Measurements from ENCODE around the gene TRPM7.
"Not testable (repeated sequence)": the region's sequence is repeated elsewhere in the genome, so short reads cannot be mapped to it uniquely, and the experiment has no call there.

The TRPM7 gene, protein sequence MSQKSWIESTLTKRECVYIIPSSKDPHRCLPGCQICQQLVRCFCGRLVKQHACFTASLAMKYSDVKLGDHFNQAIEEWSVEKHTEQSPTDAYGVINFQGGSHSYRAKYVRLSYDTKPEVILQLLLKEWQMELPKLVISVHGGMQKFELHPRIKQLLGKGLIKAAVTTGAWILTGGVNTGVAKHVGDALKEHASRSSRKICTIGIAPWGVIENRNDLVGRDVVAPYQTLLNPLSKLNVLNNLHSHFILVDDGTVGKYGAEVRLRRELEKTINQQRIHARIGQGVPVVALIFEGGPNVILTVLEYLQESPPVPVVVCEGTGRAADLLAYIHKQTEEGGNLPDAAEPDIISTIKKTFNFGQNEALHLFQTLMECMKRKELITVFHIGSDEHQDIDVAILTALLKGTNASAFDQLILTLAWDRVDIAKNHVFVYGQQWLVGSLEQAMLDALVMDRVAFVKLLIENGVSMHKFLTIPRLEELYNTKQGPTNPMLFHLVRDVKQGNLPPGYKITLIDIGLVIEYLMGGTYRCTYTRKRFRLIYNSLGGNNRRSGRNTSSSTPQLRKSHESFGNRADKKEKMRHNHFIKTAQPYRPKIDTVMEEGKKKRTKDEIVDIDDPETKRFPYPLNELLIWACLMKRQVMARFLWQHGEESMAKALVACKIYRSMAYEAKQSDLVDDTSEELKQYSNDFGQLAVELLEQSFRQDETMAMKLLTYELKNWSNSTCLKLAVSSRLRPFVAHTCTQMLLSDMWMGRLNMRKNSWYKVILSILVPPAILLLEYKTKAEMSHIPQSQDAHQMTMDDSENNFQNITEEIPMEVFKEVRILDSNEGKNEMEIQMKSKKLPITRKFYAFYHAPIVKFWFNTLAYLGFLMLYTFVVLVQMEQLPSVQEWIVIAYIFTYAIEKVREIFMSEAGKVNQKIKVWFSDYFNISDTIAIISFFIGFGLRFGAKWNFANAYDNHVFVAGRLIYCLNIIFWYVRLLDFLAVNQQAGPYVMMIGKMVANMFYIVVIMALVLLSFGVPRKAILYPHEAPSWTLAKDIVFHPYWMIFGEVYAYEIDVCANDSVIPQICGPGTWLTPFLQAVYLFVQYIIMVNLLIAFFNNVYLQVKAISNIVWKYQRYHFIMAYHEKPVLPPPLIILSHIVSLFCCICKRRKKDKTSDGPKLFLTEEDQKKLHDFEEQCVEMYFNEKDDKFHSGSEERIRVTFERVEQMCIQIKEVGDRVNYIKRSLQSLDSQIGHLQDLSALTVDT (N-terminal part only)

DNA sequence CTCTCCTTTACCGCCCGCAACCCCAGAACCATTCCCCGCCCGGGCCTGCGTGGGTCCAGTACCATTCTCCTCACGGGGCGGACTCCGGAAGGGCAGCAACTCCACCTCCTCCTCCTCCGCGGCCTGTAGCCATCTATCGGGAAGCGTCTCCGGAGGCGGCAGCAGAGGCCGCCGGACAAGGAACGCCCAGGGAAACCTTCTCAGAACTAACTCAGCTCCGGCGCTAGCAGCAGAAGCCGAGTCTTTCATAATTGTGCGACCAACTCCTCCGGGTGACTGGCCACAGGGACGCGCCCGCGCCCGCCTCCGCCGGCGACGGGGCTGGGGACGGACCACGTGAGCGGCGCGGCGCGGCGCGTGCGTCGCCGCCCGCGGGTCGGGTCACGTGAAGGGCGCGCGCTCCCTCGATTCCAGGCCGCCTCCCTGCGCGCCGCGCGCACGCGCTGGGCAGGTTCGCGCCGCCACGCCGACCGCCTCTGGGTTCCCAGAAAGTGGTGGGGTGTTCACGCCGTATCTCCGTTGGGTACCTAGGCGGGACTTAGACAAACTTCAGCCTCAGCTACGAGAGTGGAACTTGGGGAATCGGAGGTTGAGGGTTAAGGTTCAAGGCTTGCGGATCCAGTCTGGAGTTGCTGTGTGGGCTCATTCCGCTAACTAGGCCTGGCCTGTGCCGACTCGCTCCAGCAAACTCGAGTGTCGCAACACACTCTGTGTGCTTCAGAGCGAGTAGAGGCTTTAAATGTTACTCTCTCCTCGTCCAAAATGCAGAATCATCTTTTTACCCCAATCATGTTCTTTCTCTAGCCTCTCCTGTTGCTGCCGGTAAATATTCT is at the start of gene TRPM7:
Gene TRPM7, minus strand, starts transcription at position 329 of the 833 bp plus-strand sequence. Its CDS starts 264 bp downstream, at position 65.
- DNase-seq = peak; percentile 71

DNA sequence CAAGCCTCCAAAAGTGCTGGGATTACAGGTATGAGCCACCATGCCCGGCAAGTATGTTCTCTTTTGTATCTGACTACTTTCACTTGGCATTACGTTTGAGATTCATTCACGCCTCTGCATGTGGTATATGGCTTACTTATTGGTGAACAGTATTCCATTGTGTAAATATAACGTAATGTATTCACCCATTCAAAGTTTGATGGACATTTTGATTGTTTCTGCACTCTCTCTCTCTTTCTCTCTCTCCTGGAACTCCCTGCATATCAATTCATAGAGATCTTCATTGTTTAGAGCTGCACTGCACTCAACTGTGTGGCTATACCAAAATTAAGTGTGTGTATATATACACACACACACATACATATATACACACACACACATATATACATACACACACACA is 48.6 kb upstream of the TRPM7 start:
- DNase-seq = no peak

DNA sequence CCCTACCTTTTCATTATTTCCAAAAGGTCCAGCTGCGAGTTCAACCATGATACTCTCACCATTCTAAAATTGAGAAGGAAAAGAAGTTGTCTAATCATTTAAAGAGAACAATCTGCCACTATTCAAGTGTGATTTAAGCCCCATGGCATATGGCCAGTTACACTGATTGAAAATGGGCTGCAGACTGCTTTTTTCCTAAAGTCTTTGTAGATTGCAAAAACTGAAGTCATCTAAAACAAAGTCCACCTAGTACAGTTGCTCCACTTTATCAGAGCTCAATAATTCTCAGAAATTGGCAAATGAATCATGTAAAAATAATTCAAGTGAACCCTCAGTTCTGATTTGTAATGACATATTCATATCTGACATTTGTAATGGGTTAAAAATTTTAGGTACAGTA is 39.7 kb upstream of the TRPM7 start:
- no peak for DNase-seq

DNA sequence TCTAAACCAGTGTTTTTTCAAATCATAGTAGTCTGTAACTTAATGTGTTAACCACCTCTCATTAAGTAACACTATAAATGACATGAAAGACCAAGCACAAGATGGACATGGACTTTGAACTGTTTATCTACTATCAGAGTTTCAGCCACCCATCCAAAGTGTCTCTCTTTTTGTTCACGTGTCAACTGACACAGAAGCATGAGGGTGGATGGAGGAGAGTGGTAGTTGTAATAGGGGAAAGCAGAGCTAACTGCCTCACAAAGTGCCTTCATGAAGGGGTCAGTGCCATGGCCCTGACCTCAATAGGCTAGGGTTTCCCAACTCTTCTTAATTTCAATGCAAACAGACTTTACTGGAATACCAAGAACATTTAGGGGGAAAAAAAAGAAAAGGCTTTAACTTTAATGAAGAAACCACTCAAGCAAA is 32.1 kb upstream of the TRPM7 start:
- DNase-seq = no peak

DNA sequence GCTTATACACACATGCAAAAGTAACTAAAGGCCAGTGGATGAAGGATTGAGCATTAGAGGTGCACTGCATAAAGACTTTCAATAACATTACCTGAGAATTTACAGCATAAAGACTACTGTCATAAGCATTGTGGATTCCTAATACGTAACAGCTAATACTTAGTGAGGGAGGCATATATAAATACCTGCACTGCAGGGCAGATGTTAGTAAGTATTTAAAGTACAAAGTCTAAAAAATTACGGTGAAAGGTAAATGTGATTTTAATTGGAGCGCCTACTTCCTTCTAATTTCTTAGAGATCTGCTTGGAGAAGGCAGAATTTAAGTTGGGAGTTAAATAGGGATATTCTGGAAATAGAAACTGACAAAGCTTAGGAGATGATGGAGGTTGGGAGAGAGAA is 25.4 kb upstream of the TRPM7 start:
- DNase-seq = no peak

DNA sequence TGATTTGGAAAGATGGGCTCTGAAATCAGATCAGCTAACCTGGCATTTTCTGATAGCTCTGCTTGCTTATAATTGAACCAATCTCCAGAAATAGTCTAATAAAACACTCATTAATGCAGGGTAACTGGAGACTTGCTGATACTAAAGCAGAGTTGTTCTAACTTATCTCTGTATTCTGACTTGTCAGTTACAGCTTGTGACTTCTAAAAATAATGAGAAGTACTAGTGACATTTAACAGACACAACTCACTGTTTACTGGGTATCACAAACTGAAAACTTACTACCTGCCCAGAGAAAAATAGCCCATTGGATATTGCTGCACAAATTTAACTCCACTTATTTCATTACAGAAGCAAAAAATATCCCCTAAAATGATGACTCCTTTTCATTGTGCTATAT is 24.0 kb upstream of the TRPM7 start:
- no peak for DNase-seq

DNA sequence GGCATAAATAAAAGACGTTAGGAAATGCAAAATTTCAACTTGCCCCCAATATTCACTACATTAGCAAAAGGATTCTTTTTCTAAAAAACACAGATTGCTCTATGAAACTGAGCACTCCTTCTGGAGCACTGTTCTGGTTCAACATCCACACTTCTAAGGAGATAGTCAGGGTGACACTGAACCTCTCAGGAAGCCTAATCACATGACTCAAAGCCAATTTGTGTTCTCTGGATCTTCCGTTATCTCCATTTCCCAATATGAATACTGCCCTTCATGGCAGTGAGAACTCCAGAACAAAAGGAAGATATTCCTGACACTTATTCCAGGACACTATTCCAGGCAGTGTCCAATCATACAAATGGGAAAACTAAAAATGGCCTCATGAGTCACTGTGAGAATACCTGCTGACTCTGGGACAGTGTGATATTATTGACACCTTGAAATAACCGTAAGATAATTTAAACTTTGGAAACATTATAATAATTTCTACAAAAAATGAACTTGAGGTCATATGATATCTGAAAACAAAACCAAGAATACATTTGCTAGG is 21.4 kb upstream of the TRPM7 start:
- DNase-seq = no peak

DNA sequence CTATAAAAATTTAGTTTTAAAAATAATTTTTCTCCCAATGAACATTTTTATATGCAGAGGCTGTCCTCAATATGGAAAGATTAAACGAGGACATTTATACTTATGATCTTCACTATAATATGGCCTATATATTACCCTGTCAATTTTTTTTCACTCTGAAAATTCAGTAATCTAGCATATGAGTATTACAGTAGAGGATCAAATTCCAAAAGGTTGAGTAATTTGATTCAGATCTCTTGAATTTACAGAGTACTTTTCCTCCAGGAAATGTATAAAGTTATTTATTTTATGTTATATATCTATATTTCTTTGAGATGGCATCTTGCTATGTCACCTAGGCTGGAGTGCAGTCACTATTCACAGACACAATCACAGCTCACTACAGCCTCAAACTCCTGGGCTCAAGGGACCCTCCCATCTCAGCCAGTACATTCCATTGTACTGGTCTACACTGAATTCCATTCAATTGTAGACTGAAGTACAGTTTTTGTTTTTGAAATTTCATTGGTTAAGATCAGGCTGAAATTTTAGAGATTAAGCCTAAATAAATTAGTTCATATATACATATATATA is 16.3 kb upstream of the TRPM7 start:
- no peak for DNase-seq

DNA sequence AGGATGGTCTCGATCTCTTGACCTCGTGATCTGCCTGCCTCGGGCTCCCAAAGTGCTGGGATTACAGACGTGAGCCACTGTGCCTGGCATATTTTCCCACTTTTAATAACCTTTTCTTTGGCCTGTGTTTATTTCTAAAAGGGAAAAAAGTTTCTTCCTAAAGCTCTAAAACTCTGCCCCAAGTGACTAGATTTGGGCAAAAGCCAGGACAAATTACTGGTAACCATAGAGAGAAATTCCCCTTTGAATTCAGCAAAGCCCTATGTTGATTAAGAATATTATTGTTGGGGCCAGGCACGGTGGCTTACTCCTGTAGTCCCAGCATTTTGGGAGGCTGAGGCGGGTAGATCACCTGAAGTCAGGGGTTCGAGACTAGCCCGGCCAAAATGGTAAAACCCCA is 11.5 kb upstream of the TRPM7 start:
- no peak for DNase-seq

DNA sequence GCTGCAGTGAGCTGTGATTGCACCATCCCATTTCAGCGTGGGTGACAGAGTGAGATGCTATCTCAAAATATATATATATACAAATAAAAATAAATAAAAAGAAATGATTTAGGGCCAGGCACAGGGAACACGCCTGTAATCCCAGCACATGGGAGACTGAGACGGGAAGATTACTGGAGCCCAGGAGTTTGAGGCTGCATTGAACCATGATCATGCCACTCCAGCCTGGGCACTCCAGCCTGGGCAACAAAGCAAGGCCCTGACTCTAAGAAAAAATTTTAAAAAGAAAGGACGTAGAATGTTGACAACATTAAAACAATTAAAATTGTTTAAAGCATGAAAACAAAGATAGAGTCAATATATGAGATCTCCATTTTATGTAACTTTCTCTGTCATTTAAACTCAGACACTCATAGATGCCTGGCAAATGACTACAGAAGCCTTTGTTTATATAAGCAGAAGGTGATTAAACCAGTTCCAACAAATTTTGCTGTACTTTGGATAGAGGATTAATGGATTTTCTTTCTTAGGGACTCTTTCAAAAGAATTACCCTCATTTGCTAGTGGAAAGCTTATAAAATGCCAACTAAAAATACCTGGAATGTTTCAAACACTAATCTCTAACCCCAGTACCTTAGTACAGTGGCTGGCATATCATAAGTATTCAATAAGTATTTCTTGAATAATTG is 10.7 kb upstream of the TRPM7 start:
- no peak for DNase-seq

DNA sequence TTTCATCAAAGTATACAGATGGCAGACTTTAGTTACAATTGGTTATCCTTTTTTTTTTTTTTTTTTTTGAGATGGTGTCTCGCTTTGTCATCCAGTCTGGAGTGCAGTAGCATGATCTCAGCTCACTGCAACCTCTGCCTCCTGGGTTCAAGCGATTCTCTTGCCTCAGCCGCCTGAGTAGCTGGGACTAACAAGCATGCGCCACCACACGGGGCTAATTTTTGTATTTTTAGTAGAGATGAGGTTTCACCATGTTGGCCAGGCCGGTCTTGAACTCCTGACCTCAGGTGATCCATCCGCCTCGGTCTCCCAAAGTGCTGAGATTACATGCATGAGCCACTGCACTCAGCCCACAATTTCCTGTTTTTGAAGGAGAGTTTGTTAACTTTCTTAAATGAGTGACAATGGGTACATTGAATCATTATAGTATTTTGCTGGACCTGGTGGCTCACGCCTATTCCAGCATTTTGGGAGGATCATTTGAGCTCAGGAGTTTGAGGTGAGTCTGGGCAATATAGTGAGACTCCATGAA is 8.1 kb upstream of the TRPM7 start:
- not testable (repeated sequence) for DNase-seq

DNA sequence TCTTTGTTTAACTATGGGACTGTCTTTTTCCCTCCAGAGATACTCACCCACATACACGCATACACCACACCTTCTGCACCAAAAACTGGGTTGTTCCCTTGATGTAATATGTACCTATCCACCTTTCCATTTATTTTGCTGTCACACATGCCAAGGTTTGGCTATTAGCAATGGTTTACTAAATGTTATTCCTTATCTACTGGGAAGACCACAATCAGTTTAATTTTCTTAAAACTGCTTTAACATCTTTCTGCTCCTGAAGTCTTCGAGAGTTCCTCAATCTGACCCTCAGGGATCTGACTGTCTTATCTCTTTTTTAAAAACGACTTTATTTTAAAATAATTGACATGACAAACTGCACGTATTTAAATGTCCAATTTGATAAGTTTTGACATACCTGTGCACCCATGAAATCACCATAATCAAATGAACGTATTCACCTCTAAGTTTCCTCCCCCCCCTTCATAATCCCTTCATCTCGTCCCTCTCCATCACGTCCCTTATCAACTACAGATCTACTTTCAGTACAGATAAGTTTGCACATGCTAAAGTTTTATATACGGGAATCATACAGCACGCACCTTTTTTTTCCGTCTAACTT is 805 bp upstream of the TRPM7 start:
- no peak for DNase-seq

DNA sequence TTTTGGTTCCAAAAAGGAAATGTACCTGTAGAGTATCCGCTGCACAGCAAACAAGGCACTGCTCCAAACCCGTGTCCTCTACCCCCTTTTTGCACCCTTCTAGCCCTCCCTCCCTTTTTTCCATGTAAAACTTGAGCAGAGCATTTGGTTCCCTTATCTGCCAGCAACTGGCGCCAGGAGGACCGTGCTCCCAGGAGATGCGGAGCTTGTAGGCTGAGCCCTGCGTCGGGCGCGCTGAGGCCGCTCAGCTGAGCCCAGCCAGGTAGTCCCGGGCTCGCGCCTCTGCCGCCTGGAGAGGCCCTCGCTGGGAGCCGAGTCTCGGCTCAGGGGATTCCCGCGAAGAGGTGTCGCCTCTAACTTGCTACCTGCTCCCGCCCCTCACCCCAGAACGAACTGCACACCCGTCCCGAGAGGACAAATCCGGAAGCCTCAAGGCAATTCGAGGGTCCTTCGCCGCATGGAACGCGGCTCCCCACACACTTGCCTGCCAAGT is 575 bp downstream of the TRPM7 start:
- DNase-seq = no peak

DNA sequence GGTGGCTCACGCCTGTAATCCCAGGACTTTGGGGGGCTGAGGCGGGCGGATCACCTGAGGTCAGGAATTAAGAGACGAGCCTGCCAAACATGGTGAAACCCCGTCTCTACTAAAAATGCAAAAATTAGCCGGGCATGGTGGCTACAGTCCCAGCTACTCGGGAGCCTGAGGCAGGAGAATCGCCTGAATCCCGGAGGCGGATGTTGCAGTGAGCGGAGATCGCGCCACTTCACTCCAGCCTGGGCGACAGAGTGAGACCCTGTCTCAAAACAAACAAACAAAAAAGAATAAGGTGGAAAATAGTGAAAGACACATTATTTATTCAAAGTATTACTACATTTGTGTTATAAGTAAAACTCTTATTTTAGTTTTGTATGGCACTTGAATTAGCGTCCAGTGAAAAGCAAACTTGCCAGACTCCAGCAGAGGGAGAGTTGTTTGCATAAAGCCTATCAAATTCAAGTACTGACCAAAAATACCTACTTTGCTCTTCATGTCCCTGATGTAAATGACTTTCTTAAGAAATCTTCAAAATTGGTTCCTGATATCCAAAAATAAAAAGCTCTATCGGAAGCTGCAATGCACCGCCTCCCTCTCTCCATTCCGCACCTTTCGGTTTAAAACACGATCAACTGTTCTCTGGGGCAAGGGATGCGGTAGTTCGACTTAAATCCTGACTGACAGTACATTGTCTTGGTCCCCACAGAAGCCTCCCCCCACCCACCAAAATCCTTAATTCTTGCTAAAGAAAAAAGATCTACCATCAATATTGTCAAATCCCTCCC is 1.2 kb downstream of the TRPM7 start:
- DNase-seq = no peak

DNA sequence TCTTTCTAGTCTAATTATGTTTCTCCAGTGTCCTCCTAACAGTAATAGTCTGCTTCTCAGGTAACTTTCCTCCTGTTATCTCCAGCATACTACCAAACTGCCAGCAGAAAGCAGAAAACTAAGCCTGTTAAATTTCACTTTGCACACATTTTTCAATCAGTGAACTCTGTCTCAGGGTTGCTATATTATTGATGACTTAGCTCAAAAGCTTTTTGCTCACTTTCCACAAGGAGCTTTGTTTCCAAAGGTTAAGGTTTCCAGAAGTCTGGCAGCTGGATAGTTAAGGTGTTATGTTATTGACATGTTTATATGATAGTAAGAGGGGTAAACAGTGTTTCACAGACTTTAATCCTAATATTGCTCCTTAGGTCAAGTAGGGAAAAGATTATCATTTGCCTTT is 5.1 kb downstream of the TRPM7 start:
- no peak for DNase-seq

DNA sequence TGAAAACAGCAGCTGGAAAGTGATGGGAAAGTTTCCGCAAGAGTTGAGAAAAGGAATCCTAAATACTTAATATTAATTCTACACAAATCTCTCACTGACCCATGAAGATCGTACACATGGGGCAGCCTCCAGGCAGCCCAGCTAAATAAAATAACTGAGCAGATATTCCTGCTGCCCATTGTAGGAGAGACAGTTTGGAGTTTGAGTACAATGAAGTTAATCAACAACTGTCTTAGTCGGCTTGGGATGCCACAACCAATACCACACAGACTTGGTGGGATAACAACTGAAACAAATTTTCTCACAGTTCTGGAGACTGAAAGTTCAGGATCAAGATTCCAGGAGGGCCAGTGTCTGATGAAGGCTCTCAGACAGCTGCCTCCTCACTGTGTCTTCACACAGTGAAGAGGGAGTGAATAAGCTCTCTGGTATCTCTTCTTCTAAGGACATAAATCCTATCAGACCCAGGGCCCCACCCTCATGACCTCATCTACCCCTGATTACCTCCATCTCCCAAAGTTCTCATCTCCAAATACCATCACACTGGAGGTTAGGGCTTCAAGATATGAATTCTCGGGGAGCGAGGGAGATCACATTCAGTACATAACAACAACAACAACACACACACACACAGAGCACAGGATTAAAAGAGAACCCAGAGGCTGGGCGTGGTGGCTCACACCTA is 9.7 kb downstream of the TRPM7 start:
- DNase-seq = no peak

DNA sequence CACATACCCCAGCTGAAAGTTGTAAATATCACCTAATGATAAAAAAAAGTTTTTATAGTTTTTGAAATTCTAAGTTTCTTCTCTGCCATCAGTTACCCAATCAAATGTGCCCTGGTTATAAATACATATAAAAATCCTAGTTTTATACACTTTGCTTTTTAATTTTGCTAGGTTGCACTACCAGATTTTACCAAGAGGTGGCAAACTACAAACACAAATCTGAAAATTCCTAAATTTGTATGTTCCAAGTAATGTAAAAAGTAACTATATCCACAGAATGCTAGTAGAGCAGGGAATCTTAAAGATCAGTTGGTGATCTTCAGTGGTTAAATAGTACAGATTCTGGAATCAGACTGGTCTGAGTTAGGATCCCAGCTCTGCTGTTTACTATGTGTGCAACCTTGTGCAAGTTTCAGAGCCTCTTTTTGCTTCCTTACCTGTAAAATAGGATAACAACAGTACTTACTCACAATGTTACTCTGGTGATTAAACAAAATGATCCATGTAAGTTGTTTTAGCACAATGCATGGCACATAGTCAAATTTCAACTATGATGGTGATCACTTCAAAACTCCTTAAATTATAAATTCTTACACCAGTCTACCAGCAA is 11.0 kb downstream of the TRPM7 start:
- no peak for DNase-seq

DNA sequence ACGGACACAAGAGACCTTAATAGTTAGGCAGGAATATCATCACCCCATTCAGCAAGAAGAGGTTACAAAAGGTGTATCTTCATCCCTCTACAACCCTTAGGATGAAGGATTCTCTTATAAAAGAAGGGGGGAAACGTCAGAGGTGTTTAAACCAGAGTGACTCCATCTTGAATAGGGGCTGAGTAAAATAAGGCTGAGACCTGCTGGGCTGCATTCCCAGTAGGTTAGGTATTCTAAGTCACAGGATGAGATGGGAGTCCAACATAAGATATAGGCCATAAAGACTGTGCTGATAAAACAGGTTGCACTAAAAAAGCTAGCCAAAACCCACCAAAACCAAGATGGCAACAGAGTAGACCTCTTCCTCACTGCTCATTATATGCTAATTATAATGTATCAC is 16.5 kb downstream of the TRPM7 start:
- no peak for DNase-seq

Measured in NCI-H1048 (cell line).